Astrocyte of the spinal cord (primary cell): Measurements from ENCODE around the gene FNDC3B.

Experiments
- DNase-seq: peaks from one replicate; pipeline ENCODE4 v3.0.0; 2011; ENCODE audit warnings: low read depth, low spot score
- H3K4me3 ChIP-seq: 2 replicates; pipeline ENCODE4 v1.5.1; 2011; ENCODE audit warnings: low read depth, mild to moderate bottlenecking, low read length, moderate library complexity
- CTCF ChIP-seq: IDR thresholded peaks from 2 replicates; pipeline ENCODE4 v1.5.1; 2012; ENCODE audit warnings: low read depth, mild to moderate bottlenecking, low read length, inconsistent platforms
- in situ Hi-C: cut with HindIII; loops from 2 replicates; pipeline ENCODE4 v1.10.0; 2017; ENCODE audit warnings: low sequenced_read_pairs

FNDC3B gene

DNA sequence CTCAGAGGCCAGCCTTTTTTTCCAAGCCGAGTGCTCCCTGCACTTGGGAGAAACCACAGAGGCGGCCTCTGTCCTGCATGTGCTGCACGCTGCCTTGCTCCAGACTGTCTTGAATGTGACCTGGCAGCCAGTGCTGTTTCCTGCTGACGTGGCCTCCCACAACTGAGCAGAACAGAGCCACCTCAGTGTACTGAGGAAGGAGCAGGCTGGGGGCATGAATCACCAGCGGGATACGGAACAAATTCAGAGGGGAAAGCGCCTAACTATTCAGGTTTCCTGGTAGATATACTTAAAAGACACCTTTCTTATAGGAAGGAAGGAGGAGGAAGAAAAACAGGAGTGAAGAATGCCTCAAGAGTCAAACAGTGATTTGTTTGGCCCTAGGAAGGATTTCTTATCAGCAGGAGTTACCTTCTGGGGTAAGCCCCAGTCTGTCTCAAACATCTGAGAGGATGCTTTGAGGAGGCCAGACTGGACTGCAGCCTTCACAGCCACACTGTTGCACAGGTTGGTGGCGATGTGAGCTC, 114.0 kb downstream of the FNDC3B start:
- peak; percentile 99 for DNase-seq
- H3K4me3 ChIP-seq: no peak overlapping the region
- no peak for TF ChIP-seq CTCF
- in situ Hi-C loops: no loop called here

GRCh38 chr3:172154768-172155664, 115.6 kb downstream of the FNDC3B start:
- in situ Hi-C loops: no loop called here
- no peak overlapping the region for H3K4me3 ChIP-seq
- DNase-seq: no peak
- TF ChIP-seq CTCF: no peak

- TF ChIP-seq CTCF: no peak
- no peak for DNase-seq
- in situ Hi-C loops: no loop called here
- H3K4me3 ChIP-seq: no peak overlapping the region
These were observed 116.7 kb downstream of the FNDC3B start for GRCh38 chr3:172155897-172156585.

DNA sequence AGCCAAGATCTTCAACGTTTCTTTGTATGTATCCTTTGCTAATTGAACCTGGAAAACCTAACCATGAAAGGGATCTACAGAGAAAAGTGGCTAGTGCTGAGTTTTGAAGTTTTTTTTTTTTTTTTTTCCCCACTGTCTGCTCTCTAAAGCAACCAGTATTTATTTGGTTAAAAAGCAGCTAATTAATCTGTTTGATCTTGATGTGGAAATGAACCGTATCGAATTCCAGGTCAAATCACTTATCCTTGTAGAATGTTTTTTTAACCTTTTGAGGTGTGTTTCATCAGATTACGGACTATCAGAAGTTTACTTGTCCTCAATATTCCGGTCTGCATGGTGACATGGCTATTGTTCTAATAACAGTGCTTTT, 117.2 kb downstream of the FNDC3B start:
- H3K4me3 ChIP-seq: no peak overlapping the region
- no peak for DNase-seq
- in situ Hi-C loops: no loop called here
- no peak for TF ChIP-seq CTCF

DNA sequence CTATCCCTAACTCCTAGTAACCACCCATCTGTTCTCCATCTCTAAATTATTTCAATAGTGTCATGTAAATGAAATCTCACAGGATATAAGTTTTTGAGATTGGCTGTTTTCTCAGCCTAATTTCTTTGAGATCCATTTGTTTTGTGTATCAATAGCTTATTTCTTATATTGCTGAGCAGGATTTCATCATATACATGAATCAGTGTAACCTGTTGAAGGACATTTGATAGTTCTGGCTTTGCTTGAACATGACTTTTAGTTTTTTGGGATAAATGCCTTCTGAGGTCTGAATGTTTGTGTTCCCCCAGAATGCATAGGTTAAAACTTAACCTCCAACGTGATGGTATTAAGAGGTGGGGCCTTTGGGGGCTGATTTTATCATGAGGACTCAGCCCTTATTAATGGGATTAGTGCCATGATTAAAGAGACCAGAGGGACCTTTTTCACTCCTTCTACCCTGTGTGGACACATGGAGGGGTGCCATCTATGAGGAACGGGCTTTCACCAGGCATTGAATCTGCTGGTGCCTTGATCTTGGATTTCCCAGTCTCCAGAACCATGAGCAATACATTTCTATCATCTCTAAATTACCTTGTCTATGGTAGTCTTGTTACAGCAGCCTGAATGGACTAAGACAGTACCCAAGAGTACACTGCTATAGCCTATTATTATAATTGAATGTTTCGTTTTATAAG, 118.3 kb downstream of the FNDC3B start:
- in situ Hi-C loops: no loop called here
- no peak for TF ChIP-seq CTCF
- no peak overlapping the region for H3K4me3 ChIP-seq
- no peak for DNase-seq

GRCh38 chr3:172158741-172159140, 119.4 kb downstream of the FNDC3B start:
- in situ Hi-C loops: no loop called here
- no peak for DNase-seq

More at GRCh38 chr3:172158741-172159140, 119.4 kb downstream of the FNDC3B start:
- no peak for TF ChIP-seq CTCF
- no peak overlapping the region for H3K4me3 ChIP-seq
